ENCODE measurements around the gene C1orf159. TPM values are rescaled to one million over a fixed set of nuclear protein-coding genes. Genes with fewer than 3 reads are reported as not detected.

The C1orf159 gene
- total RNA-seq, result 10 to 100 TPM; 12.8 to 48.4 (median 19.7) TPM

DNA sequence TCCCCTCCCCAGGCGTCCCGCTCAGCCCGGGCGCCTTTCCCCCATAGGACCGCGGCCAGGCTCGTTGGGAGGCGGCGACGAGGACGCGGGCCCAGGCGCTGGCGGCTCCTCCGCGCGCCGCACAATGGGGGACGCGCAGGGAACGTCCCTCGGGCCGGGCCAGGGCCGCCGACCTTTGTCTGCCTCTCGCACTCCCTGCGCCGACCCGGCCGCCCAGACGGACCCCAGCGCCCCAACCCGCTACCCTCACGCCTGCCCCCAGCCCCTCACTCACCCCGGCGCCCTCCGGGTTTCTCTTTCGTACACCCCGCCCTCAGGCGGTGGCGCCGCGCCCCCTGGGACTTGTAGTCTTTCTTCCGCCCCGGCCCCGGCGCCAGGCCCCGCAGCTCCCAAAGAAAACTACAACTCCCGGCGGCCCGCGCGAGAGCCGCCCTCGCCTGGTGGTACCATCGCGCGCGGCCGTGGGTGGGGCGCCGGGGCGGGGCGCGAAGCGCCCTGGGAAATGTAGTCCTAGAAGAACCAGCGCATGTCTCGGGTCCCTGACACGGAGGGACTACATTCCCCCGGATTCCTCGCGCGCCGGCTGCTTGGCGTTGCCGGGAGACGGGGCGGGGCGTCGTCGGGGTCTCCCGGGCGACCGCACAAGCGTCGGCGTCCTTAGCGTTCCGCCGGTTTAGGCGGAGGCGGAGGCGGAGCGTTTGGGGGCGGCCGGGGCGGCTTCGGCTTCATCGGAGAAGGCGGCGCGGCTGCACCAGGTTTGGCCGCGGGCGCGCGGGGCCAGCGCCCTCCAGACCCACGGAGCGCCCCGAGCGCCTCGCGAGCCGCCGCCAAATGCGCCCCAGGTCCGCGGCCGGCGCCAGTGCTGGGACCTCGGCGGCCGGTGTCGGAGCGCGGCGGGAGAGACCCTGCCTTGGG is at the start of gene C1orf159:
Gene C1orf159 (minus strand): TSS at position 304 of the 915 bp plus-strand sequence. CDS start 24,546 bp downstream, outside the sequence.
- H3K4me3 ChIP-seq, result peak within 1 kb of the TSS; percentile 92
- TF ChIP-seq POLR2A (IDR thresholded peaks at IDR 0.05), result no peak
- TF ChIP-seq, protein P1, sequence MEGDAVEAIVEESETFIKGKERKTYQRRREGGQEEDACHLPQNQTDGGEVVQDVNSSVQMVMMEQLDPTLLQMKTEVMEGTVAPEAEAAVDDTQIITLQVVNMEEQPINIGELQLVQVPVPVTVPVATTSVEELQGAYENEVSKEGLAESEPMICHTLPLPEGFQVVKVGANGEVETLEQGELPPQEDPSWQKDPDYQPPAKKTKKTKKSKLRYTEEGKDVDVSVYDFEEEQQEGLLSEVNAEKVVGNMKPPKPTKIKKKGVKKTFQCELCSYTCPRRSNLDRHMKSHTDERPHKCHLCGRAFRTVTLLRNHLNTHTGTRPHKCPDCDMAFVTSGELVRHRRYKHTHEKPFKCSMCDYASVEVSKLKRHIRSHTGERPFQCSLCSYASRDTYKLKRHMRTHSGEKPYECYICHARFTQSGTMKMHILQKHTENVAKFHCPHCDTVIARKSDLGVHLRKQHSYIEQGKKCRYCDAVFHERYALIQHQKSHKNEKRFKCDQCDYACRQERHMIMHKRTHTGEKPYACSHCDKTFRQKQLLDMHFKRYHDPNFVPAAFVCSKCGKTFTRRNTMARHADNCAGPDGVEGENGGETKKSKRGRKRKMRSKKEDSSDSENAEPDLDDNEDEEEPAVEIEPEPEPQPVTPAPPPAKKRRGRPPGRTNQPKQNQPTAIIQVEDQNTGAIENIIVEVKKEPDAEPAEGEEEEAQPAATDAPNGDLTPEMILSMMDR (IDR thresholded peaks at IDR 0.05), result peak in 1 of 2 donors; percentile 6
- no peaks in the 10 kb centered on the region for H3K36me3 ChIP-seq
- DNase-seq (ENCODE audit: low spot score in 2 of 2), result peak; percentile 98 to 99
- no peaks in the 10 kb centered on the region for H3K9me3 ChIP-seq
- H3K27me3 ChIP-seq, result peaks cover 11% of the 10 kb centered on the region
- 0% methylated on average over 19 of the region's 128 CpGs for WGBS
- H3K4me1 ChIP-seq, result peaks cover 18% of the 10 kb centered on the region
- H3K27ac ChIP-seq, result peak within 1 kb of the TSS; percentile 68

DNA sequence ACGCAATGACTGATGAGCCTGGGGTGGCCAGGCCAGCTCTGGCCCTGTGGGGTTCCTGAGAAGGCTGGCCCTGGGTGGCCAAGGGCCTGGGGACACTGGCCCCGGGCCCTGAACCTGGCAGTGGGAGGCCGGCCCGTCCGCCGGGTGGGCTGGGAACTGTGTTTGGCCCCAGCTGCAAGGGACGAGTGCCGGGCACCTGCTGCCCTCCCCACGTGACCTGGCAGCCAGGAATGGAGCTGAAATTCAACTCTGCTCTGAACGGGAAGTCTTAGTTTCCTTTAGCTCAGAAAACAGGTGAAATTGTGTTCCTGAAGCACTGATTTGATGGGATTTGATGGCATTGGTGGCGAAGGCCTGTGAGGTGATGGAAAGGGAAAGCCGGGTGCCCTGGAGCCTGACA is 49.6 kb upstream of the C1orf159 start:
- peaks cover 53% of the 10 kb centered on the region for H3K27me3 ChIP-seq
- H3K36me3 ChIP-seq, result no peaks in the 10 kb centered on the region
- peak overlapping the region; percentile 55 for H3K4me3 ChIP-seq
- H3K9me3 ChIP-seq, result no peaks in the 10 kb centered on the region
- peaks cover 34% of the 10 kb centered on the region for H3K4me1 ChIP-seq
- WGBS, result 72% methylated on average over 10 of the region's 12 CpGs
- TF ChIP-seq POLR2A (IDR thresholded peaks at IDR 0.05) (no peak), EP300 (IDR thresholded peaks at IDR 0.05) (no peak), POLR2AphosphoS5 (IDR thresholded peaks at IDR 0.05) (no peak)
- TF ChIP-seq, protein P1 (IDR thresholded peaks at IDR 0.05), result no peak
- peak overlapping the region; percentile 85 for H3K27ac ChIP-seq
- no peak for DNase-seq (ENCODE audit: low spot score in 2 of 2)

DNA sequence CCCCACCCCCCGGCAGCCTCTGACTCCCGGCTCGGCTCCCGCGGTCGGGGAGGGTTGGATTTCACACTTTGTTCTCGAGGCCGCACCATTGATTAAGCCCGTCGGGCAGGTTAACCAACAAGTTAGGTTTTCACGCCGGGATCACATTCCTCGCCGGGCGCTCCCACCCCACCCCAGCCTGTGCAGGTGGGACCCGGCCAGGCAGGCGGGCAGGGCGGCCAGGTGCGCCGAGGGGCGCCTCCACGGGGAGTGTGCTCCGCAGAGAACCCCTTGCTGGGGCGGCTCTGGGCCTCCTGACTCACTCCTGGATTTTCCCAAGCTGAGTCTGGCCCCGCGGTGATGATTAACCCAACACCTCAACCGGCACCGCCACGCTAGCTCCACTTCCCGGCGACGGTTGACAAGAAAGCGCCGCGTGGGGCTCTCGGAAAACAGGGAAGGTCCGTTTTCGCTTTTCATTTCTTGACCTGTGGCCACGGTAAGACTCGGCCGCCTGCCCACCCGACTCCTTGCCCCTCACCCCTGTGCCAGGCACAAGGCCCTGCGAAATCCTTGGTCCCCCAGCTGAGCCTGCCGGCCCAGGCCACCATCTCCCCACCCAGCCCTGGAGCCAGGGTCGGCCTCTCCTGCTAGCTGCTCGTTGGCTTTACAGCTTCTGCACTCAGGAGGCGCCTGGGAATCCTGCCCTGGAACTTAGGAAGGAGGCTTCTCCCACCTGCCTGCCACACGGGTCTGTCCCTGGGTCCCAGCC is 49.0 kb upstream of the C1orf159 start:
- TF ChIP-seq POLR2A (IDR thresholded peaks at IDR 0.05) (no peak), POLR2AphosphoS5 (IDR thresholded peaks at IDR 0.05) (no peak), EP300 (IDR thresholded peaks at IDR 0.05) (no peak)
- TF ChIP-seq, protein P1 (IDR thresholded peaks at IDR 0.05), result no peak
- H3K9me3 ChIP-seq, result no peaks in the 10 kb centered on the region
- WGBS, result 38% methylated on average over 29 of the region's 48 CpGs
- H3K27me3 ChIP-seq, result peaks cover 47% of the 10 kb centered on the region
- H3K27ac ChIP-seq, result peak overlapping the region; percentile 85
- H3K4me3 ChIP-seq, result peak overlapping the region; percentile 55
- no peak for DNase-seq (ENCODE audit: low spot score in 2 of 2)
- no peaks in the 10 kb centered on the region for H3K36me3 ChIP-seq
- H3K4me1 ChIP-seq, result peaks cover 34% of the 10 kb centered on the region

DNA sequence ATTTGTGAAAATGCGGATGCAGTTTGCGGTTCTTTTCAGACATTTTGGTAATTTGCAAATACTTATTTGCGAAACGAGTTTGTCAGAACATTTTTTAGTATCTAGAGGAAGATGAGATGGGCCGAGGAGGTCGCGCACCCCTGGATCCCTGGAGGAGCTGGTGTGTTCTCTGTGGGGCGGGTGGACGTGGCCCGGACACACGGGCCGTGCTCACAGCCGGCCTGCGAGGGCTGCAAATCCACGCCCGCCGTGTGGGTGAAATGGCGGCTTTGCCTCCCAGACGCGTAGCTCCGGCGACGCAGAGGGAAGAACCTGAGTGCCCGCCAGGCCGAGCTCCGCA is 48.4 kb upstream of the C1orf159 start:
- no peak for DNase-seq (ENCODE audit: low spot score in 2 of 2)
- Histone ChIP-seq H3K27me3 (peaks cover 43% of the 10 kb centered on the region), H3K4me3 (peak overlapping the region; percentile 55), H3K9me3 (no peaks in the 10 kb centered on the region), H3K36me3 (no peaks in the 10 kb centered on the region), H3K27ac (peak overlapping the region; percentile 85), H3K4me1 (peaks cover 36% of the 10 kb centered on the region)
- TF ChIP-seq POLR2AphosphoS5 (IDR thresholded peaks at IDR 0.05) (no peak), POLR2A (IDR thresholded peaks at IDR 0.05) (no peak), EP300 (IDR thresholded peaks at IDR 0.05) (no peak)
- TF ChIP-seq, protein P1 (IDR thresholded peaks at IDR 0.05), result no peak
- WGBS, result 49% methylated on average over 10 of the region's 26 CpGs
